ENCODE data around the gene USF2.
"Not testable (repeated sequence)": the region's sequence is repeated elsewhere in the genome, so short reads cannot be mapped to it uniquely, and the experiment has no call there.

The USF2 gene

DNA sequence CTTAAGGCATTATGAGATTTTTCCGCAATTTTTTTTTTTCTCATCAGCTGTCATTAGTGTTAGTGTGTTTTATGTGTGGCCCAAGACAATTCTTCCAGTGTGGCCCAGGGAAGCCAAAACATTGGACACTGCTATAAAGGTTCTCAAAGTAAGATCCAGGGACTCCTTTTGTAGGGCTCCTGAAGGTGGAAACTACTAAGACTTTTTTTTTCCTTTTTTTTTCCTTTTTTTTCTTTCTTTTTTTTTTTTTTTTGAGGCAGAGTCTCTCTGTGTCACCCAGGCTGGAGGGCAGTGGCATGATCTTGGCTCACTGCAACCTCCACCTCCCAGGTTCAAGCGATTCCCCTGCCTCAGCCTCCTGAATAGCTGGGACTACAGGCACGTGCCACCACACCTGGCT lies 16.7 kb downstream of the USF2 start:
- not testable (repeated sequence) for DNase-seq (ENCODE audit: low read depth)

DNA sequence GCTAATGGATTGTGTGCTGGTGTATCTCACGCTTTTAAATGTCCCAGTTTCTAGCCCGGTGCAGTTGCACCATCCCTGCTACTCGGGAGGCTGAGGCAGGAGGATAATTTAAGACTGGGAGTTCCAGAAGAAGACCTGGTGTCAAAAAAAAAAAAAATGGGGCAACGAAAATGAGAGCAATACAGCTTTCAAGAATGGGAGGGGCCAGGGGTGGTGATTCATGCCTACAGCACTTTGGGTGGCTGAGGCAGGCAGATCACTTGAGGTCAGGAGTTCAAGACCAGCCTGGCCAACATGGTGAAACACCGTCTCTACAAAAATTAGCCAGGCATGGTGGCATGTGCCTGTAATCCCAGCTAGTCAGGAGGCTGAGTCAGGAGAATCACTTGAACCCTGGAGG lies 17.3 kb downstream of the USF2 start:
- DNase-seq (ENCODE audit: low read depth), result not testable (repeated sequence)

DNA sequence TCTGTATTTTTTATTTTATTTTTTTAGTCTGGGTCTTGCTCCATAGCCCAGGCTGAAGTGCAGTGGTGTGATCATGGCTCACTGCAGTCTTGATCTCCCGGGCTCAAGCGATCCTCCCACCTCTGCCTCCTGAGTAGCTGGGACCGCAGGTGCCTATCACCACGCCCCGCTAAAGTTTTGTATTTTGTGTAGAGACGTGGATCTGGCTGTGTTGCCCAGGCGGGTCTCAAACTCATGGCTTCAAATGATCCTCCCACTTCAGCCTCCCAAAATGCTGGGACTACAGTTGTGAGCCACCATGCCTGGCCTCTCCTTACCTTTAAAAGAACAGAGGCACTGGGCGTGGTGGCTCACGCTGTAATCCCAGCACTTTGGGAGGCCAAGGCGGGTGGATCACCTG lies 19.0 kb downstream of the USF2 start:
- DNase-seq (ENCODE audit: low read depth), result no peak

DNA sequence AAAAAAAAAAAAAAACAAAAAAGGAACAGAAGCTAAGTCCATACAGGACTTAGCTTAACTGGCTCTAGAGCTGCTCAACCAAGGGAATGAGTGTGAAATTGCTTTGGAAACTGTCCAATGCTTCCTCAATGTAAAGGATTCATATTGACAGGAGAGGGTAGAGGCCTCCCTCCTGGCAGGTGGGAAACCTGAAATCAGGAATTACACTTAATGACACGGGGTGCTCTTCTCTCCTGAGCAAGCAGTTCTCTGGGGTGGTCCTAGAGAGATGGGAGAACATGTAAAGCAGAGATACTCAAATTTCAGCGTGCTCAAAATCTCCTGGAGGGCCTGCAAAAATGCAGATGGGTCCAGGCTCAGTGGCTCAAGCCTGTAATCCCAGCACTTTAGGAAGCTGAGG lies 19.6 kb downstream of the USF2 start:
- no peak for DNase-seq (ENCODE audit: low read depth)

DNA sequence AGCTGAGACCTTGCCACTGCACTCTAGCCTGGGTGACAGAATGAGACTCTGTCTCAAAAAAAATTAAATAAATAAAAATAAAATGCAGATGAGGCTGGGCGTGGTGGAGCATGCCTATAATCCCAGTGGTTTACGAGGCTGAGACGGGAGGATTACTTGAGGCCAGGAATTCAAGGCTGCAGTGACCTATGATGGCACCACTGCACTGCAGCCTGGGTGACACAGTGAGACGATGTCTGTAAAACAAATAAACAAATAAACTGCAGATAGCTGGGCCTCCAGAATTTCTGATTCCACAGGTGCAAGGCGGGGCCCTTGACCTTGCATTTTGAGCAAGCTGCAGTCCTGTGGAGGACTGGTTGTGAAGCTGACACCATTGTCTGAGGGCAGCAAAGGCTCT lies 20.1 kb downstream of the USF2 start:
- DNase-seq (ENCODE audit: low read depth), result no peak

DNA sequence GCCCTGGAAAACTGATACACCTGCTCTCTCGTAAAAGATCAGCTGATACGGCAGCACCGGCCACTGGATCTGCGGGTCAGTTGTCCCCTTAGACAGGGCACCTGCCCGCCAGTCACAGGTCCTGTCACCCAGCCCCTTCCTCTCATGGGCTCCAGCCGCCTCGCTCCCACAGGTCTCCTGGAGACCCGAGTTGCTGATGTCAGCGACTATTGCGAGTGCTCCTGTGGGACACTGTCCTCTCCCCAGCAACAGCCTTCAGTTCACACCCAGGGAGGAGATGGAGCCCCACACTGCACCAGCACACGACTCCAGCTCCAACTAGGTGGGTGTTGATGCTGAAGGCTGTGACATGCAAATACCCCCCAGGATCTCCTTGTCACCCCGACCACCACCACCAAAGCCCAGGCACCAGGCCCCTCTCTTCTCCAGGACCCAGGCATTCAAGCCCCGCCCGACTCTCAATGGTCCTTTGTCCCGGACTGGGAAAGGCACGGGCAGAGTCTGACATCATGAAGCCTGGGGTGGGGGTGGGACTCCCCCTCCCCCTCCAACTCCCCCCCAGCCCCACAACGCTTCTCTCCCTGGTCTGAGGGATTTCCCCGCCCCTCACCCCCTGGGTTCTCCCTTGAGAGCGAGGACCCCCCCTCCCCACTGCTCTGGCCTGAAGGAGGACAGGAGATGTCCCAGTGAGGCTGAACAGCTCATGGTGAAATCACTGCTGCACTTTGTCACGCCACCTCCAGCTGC lies 21.8 kb downstream of the USF2 start:
- DNase-seq (ENCODE audit: low read depth), result no peak

DNA sequence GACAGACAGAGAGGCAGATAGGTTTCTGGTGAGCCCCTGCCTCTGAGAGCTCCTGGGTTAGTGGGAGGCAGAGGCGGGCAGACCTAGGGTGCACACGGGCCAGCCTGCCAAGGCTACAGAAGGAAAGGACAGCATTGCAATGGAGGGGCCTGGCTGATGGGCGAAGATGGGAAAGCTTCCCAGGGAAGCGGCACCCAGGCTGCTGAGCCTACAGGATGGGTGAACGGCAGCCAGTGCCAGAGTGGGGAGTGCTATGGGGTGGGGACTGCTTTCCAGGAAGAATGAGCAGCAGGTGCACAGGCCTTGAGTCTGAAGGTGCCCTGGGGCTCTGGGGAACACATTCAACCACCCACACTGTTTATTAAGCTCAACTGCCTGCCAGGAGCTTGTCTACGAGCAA lies 22.5 kb downstream of the USF2 start:
- no peak for DNase-seq (ENCODE audit: low read depth)

DNA sequence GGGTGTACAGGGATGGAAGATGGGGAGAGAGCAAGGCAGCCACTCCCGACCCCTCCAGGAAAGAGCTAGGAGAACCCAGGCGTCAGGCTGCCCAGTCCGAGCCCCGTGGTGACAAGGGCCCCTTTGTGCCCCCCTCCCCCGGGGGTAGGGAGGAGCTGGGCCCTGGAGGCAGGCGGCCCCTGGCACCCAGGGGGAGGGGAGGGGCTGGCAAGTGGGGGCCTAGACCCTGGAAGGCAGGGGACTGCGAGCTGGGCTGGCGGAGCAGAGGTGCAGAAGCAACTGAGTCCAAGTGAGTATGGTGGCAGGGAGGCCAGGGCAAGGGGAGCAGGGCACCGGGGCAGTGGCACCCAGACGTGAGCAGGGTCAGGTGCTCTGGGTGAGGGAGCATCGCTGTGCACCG lies 23.2 kb downstream of the USF2 start, which contains the start of gene MAG:
Gene MAG (plus strand): TSS at position 246 of the 400 bp plus-strand sequence. CDS start 3,248 bp downstream, outside the sequence.
- DNase-seq (ENCODE audit: low read depth), result no peak

DNA sequence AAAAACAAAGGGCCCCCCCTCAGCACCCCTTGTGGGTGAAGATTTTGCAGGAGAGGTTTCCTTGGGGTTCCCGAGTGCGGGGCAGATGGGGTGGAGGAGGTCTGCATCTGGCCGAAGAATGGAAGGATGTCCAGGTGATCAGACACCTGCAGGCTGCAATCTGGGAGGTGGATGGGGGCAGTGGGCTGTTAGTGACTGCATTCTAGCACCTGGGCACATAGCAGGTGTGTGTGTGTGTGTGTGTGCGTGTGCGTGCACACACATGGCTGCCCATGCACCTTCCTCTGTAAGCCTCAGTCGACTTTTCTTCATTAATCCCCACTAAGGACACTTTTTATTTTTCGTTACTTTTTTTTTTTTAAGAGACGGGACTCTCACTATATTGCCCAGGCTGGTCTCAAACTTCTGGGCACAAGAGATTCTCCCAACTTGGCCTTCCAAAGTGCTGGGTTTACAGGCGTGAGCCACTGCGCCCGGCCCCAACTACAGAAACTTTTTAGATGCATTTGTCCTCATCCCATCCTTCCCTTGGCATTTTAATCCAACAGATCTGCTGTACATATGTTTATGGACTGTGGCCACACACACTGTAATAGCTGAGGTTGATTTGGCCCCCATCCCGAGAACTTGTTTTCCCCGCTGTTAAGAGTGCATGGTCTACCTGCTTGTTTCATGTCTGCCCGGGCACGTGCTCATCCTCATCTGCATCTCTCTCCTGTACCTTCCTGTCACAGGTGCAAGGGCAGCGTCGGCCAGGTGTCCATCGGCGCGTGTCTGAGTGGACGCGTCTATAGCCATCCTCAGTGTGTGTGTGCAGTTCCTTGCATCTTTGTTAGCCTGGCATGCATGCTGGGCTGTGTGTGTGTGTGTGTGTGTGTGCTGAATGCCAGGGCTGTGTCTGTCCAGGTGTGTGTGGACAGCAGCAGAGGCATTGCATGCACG lies 23.9 kb downstream of the USF2 start:
- no peak for DNase-seq (ENCODE audit: low read depth)

DNA sequence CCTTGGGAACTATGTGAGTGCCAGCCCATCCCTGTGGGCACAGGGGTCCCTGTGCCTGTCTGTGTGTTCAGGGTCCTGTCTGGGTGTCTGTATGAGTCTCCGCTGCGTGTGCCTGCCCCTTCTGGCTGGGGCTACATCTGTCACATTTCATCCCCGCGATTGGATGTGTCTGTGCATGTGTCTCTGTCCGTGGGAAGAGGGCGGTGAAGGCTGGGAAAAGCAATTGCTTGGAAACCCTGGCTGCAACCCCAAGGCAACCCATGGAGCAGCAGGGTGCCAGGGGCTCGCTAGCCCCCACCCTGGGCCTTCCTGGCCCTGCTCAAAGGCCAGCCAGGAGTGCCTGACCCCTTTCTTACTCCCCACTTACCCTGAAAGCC lies 24.6 kb downstream of the USF2 start:
- no peak for DNase-seq (ENCODE audit: low read depth)

DNA sequence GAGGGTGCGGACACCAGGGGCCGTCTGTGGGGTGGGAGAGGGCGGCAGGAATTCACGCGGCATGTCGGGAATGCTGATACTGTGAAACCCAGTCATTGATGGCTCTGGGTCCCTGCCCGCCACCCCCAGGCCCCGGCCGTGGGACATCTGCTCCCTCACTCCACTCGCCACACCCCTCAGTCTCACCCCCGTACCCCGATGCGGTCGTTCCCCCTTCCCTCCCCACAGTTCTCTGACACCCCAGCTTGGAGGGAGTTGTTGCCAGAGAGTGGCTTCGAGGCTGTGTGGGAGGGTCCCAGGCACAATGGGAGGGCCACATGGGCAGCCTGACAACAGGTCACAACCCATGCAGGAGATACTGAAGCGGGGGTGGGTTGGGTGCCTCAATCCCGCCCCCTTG lies 25.0 kb downstream of the USF2 start:
- DNase-seq (ENCODE audit: low read depth), result no peak

DNA sequence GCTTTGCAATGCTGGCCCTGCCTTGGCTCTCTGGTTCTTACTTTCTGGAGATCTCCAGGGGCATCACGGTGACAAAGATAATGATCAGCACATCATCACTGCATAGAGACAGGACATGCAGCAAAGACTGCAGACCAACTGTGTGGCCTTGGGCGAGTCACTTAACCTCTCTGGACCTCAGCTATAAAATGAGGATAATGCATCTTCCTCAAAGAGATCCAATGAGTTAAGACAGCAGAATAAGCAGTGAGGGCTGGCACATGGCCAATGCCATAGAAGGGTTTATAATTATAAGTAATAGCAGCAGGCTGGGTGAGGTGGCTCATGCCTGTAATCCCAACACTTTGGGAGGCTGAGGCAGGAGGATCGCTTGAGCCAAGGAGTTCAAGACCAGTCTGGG lies 25.6 kb downstream of the USF2 start:
- no peak for DNase-seq (ENCODE audit: low read depth)

DNA sequence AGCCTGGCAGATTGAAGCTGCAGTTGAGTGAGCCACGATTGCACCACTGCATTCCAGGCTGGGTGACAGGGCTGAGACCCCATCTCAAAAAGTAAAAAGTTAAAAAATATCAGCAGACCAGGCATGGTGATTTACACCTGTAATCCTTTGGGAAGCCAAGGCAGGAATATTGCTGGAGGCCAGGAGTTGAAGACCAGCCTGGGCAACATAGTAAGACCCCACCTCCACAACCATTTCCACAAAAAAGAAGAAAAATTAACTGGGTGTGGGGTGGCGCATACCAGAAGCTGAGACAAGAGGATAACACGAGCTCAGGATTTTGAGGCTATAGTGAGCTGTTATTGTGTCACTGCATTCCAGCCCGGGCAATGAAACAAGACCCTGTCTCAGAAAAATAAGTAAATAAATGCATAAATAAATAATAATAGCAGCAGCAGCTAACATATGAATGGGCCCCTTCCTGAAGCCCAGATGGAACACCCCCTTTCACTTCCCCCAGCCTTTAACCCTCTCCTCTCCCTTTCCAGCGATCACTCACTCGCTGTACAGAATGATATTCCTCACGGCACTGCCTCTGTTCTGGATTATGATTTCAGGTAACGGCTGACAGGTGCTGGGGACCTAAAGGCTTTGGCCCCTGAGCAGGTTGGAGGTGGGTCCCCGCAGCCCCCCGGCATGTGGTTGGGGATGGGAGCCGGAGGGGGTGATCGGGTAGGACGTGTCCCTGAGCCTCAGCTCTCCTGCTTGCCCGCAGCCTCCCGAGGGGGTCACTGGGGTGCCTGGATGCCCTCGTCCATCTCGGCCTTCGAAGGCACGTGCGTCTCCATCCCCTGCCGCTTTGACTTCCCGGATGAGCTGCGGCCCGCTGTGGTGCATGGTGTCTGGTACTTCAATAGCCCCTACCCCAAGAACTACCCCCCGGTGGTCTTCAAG lies 26.4 kb downstream of the USF2 start:
- no peak for DNase-seq (ENCODE audit: low read depth)

DNA sequence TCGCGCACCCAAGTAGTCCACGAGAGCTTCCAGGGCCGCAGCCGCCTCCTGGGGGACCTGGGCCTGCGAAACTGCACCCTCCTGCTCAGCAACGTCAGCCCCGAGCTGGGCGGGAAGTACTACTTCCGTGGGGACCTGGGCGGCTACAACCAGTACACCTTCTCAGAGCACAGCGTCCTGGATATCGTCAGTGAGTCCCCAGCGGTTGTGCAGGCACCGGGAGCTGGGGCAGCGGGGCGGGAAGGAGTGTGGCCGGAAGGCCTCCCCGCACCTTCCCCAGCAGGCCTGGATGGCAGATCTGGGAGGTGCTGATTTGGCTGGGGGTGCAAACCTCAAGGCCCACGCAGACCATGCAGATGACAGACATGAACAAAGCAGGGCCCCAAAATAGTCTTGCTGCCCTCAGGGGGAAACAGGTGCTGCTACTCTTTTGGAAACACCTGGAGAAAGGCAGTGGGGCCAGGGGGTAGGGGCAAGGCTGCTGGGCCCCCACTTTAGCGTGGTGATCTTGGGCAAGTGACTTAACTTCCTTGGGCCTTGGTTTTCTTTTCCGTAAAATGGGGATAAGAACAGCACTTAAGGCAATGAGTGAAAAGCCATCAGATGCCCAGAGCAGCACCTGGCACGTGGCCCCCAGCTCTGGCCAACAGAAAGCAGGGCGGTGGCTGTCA lies 27.2 kb downstream of the USF2 start:
- no peak for DNase-seq (ENCODE audit: low read depth)

DNA sequence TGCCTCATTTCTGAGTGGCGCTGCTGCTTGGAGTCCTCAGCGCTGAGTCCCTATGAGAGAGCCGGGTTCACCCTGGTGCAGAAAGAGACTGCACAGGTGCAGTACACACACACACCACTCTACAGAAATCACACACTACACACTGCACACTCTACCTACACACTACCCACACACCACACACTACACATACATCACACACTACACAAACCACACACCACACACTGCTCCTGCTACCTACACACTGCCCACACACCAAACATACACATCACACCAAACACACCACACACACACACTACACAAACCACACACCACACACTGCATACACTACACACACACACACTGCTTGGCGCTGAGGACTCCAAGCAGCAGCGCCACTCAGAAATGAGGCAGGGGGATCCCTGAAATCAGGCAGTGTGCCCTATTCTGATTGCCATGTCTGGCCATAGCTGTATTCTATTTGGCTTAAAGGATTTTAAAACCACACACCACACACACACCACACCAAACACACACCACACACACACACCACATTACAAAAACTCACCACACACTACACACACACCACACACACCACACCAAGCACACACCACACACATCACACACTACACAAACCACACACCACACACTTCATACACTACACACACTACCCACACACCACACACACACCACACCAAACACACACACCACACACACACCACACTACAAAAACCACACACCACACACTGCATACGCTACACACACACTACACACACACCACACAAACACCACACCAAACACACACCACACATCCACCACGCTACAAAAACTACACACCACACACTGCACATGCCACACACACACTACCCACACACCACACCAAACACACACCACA lies 28.1 kb downstream of the USF2 start:
- DNase-seq (ENCODE audit: low read depth), result no peak

DNA sequence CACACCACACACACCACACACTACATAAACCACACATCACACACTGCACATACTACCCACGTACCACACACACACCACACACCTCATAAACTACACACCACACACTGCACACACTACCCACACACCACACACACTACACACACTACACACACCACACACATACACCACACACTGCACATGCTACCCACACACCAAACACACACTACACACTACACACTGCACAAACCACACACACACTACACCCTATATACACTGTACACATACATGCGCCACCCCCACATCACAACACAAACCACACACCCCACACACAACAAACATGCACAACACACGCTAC lies 28.7 kb downstream of the USF2 start:
- no peak for DNase-seq (ENCODE audit: low read depth)

DNA sequence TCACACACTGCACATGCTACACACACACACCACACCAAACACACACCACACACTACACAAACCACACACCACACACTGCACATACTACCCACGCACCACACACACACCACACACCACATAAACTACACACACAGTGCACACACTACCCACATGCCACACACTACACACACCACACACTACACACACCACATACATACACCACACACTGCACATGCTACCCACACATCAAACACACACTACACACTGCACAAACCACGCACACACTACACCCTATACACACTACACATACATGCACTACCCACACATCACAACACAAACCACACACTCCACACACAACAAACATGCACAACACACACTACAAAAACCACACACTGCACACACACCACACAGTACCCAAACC lies 29.2 kb downstream of the USF2 start:
- no peak for DNase-seq (ENCODE audit: low read depth)

DNA sequence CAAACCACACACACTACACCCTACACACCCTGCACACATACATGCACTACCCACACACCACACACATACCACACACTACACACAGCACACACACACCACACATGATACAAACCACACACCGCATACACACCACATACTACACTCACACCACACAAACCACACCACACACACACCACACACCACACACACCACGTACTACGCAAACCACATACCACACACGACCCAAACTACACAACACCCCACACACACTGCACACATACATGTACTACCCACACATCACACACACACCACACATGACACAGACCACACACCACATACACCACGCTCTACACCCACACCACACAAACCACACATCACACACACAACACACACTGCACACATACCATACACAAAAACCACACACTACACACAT lies 29.8 kb downstream of the USF2 start:
- DNase-seq (ENCODE audit: low read depth), result no peak

DNA sequence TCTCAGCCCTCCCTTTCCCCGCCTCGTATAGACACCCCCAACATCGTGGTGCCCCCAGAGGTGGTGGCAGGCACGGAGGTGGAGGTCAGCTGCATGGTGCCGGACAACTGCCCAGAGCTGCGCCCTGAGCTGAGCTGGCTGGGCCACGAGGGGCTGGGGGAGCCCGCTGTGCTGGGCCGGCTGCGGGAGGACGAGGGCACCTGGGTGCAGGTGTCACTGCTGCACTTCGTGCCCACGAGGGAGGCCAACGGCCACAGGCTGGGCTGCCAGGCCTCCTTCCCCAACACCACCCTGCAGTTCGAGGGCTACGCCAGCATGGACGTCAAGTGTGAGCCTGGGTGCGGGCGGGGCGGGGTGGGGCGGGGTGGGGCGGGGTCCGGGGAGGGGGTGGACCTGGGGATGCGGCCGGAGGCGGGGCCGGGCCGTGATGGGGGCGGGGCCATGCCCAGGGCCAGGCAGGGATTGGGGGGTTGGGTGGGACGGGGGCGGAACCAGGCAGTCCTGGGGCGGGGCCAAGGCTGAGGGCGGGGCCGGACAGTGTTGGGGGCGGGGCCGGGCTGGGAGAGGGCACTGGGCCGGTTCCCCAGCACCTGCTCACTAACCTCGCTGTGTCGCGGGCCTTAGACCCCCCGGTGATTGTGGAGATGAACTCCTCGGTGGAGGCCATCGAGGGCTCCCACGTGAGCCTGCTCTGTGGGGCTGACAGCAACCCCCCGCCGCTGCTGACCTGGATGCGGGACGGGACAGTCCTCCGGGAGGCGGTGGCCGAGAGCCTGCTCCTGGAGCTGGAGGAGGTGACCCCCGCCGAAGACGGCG lies 31.0 kb downstream of the USF2 start:
- no peak for DNase-seq (ENCODE audit: low read depth)

DNA sequence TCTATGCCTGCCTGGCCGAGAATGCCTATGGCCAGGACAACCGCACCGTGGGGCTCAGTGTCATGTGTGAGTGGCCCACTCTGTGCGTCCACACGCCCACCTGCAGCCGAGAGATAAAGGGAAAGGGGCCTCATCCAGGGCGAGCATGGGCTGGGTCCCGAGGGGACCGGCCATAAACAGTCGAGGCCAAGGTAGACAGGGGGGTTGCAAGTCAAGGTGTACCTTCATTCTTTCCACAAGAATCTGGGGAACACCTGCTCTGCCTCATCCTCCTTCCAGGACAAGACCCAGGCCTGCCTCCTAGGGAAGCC lies 31.5 kb downstream of the USF2 start:
- DNase-seq (ENCODE audit: low read depth), result no peak
